HG03039 (cell line): Measurements from ENCODE around the gene TMPRSS2.

ENCODE experiments used
- ATAC-seq: cut with Tn5 transposase; IDR thresholded peaks from one replicate; pipeline ENCODE4 v1.9.1; 2021; ENCODE audit warnings: mild to moderate bottlenecking, moderate library complexity; ENCODE audit not compliant: unreplicated experiment

The TMPRSS2 gene

DNA sequence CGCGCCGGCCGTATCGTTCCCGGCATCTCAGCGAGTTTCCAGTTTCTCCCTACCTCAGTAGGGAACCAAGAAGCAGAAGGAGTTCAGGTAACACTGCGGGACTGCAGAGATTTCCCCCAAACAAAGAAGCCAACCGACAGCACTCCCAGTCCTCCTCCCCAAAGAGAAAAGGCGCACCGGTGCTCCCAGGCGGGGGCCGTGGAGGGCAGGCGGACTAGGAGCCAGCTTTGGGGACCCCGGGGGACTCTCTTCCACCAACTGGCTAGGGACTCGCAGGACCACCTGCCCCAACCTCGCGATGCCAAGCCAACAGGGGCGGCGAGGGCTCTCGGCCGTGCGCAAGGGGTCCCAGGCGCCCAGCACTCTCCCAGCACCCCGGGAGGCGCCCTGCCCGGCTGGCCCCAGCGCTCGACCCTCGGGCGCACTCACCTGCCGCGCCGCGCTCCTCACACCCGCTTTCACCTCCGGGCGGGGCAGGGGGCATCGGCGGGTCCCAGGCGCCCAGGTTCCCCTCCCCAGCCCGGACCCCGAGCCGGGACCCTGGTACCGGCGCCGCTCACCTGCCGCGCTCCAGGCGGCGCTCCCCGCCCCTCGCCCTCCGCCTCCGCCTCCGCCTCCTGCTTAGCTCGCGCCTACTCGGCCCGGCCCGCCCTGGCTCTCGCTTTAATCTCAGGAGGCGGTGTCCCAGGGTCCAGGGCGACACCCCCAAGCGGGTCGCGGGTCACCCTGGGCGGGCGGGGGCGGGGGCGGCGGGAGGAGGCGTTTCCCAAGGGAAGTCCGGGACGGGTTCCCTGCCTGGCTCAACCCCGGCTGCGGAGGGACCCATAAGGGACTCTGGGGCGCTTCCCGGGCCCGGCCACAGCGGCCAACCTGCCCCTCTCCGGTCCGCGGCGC lies at the start of gene TMPRSS2:
Gene TMPRSS2 (minus strand): TSS at position 638 of the 894 bp plus-strand sequence. CDS start 10,025 bp downstream, outside the sequence.
- no peak for ATAC-seq

DNA sequence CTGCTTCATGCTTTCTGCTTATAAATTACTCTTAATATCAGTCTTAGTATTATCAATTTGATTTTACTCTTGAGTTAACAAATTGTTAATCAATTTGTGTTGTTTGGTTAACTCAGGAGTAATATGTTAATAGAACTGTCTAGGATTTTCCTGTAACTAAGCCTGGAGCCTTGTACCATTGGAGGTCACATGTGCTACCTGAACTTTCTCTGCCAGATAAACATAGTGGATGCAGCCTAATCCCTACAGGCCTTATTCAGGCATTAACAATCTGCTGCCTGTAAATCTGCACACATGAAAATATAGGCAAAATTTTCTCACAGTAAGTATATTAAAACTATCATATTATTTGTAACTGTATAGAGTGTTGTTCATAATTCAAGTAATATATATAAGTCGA lies 47.1 kb upstream of the TMPRSS2 start:
- ATAC-seq = no peak

DNA sequence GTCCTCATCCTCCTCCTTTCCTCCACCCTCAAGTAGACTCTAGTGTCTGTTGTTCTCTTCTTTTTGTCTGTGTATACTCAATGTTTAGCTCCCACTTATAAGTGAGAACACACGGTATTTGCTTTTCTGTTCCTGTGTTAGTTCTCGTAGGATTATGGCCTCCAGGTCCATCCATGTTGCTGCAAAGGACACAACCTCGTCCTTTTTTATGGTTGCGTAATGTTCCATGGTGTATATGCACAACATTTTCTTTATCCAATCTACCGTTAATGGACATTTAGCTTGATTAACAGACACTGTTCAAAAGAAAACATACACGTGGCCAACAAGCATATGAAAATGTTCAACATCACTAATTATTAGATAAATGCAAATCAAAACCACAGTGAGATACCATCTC lies 44.3 kb upstream of the TMPRSS2 start:
- no peak for ATAC-seq

DNA sequence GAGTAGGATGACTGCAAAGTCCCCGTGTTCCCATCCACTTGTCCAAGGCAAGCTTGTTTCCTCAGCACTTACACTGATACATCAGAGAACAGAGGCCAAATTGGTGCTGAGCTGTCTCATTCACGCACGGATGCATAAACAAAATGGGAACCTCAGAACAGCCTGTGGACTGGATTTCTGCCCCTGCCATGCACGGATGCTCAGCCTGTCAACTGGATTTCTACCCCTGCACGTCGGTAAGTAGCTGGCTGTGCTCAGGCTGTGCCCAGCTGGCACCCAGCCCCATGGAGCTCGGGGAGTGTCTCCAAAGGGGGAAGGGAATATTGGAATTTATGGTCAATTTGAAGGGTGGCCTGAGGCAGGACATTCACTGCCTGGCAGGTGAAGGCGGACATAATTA lies 40.8 kb upstream of the TMPRSS2 start:
- ATAC-seq = no peak

DNA sequence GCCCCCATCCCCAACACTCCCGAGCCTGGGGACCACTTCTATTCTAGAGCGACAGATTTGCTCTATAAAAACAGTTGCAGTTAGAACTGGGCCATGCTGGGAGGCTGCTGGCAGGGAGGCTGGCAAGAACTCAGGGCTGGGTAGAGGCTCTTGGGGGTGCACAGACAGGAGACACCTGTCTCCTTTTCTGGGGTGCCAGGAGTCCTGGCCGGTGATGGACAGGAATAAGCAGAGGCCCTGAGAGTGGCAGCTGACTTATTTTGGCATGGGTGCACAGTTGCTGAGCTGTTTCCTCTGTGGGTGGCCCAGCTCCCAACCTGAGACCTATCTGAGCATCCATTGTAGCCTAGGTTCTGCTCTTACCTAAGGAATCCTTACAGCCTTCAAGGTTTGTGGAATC lies 39.2 kb upstream of the TMPRSS2 start:
- no peak for ATAC-seq

- no peak for ATAC-seq
These were observed 37.8 kb upstream of the TMPRSS2 start for GRCh38 chr21:41545500-41546359.

DNA sequence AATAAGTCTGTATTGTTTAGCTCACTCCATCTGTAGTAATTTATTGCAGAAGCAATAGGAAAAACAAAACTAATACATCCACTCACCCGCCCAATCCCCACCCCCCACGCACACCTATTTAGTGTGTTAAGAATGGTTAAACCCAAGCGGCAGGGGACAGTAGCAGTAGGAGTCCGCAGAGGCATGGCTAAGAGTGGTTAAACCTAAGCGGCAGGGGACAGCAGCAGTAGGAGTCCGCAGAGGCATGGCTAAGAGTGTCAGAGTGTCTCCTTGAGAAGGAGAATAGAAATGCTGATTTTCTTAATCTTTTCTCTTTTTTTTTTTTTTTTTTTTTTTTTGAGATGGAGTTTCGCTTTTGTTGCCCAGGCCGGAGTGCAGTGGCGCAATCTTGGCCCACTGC lies 34.8 kb upstream of the TMPRSS2 start:
- ATAC-seq = no peak

- ATAC-seq = no peak
These were observed 29.4 kb upstream of the TMPRSS2 start for GRCh38 chr21:41537356-41537755.

DNA sequence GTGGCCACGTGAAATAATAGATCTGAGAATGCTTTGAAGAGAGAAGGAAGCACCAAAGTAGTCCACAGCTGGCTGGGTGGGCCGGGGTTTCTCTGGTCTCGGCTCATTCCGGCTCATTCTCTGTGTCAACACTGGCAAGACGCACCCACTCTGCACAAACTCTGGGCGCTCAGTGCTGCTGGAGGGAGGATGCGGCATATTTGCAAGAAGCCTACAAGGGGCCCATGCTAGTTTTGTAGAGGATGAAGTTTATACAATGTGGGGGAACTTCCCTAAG lies 28.8 kb upstream of the TMPRSS2 start:
- ATAC-seq = no peak

GRCh38 chr21:41536076-41536826 lies 28.3 kb upstream of the TMPRSS2 start:
- ATAC-seq = no peak

DNA sequence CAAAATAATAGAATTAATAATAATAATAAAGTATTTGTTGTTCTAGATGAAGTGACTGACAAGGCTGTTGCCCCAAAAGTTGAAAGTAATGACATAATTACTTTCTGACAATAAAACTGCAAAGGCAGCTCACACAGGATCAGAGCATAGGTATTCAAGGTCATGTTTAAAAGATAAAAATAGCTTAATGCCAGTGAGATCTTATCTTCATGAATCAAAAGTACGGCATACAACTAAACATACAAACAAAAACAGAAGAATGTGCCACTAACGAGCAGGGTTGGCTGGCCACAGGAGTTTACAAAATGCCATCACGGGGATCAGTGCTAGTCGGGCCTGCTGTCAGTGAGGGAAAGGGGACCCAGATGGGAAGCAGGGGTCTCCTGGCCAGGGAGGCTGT lies 22.4 kb upstream of the TMPRSS2 start:
- no peak for ATAC-seq

DNA sequence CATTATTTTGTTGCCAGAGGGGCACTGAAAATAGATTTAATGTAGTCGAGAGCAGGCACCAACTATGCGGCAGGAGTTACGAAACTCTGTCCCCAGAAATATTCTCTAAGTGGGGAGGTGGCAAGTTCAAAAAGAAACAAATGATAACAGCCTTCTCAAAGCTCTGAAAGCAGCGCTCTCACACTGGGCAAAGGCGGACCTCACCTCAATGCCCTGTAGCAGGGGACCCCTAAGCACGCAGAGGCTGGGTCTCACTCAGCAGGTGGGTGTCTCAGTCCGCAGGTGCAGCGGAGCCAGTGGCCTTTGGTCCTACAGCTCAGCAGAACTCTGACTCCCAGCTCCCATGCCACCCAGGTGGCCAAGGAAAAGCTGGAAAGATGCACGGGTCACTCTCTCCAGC lies 21.8 kb upstream of the TMPRSS2 start:
- ATAC-seq = no peak

- ATAC-seq = no peak
These were observed 18.6 kb upstream of the TMPRSS2 start for GRCh38 chr21:41526478-41527087.

- ATAC-seq = no peak
These were observed 15.2 kb upstream of the TMPRSS2 start for GRCh38 chr21:41523175-41523574.

- no peak for ATAC-seq
These were observed 13.6 kb upstream of the TMPRSS2 start for GRCh38 chr21:41521489-41522027.

GRCh38 chr21:41520560-41521442 lies 12.8 kb upstream of the TMPRSS2 start:
- no peak for ATAC-seq

DNA sequence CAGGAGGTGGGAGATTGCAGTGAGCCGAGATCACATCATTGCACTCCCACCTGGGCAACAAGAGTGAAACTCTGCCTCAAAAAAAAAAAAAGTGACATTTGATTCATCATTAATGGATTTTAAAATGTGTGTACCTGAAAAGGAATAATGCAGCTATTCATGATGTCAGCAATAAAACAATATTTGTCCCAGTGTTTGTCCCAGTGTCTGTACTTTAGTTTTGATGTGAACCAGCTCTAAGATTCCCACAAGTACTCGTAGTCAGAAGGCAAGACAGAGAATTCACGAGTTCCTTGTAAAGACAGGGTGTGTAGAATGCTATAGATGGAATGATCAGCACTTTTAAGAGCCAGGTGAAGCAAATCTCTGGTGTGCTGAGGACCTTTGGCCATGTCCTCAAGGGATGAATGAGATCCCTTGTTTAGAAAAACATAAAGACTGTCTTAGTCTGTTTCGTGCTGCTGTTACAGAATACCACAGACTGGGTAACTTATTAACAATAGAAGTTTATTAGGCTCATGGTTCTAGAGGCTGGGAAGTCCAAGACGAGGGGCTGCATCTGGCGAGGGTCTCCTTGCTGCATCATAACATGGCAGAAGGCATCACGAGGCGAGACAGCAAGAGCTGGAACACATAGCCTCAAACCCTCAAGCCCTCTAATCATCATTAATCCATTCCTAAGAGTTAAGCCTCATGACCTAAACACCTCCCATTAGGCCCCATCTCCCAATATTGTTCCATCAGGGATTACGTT lies 12.0 kb upstream of the TMPRSS2 start:
- no peak for ATAC-seq

DNA sequence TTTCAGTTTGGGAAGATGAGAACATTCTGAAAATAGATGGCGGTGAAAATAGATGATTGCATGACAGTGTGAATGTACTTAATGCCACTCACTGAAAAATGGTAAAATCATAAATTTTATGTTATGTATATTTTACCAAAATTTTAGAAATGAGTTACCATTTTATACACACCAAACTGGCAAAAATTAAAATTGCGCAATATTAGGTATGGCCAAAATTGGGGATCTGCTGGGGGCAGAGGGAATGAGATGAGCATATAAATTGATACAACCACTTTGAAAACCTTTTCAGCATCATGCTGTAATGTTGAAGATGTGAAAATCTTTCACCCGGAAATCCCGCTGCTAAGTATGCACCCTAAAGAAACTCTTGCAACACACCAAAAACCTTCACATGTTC lies 10.8 kb upstream of the TMPRSS2 start:
- no peak for ATAC-seq

- no peak for ATAC-seq
These were observed 3.9 kb upstream of the TMPRSS2 start for GRCh38 chr21:41511858-41512257.
